ENCODE data around the gene ZC3H4.

GRCh38 chr19:47093254-47093653 is 20.3 kb downstream of the ZC3H4 start:
- TF ChIP-seq POLR2AphosphoS5 (IDR thresholded peaks at IDR 0.05) (no peak), CTCF (IDR thresholded peaks at IDR 0.05) (no peak), POLR2A (IDR thresholded peaks at IDR 0.05) (no peak)

All from gastroesophageal sphincter (tissue), 3 donors.